Epidermal melanocyte (primary cell): Measurements from ENCODE around the gene PPP2R2B.
"Not testable (repeated sequence)": the region's sequence is repeated elsewhere in the genome, so short reads cannot be mapped to it uniquely, and the experiment has no call there.

Source experiments
- DNase-seq: peaks from one replicate; pipeline ENCODE4 v3.0.0; 2011; ENCODE audit warnings: low spot score; ENCODE audit not compliant: insufficient read length

The PPP2R2B gene

GRCh38 chr5:146748533-146748932 is 130.0 kb downstream of the PPP2R2B start:
- no peak for DNase-seq

- DNase-seq = no peak
Observed at GRCh38 chr5:146745931-146746577, 132.5 kb downstream of the PPP2R2B start.

- no peak for DNase-seq
Observed at GRCh38 chr5:146744068-146744745, 134.3 kb downstream of the PPP2R2B start.

GRCh38 chr5:146734936-146735577 is 143.5 kb downstream of the PPP2R2B start:
- DNase-seq = no peak

GRCh38 chr5:146732962-146733361 is 145.6 kb downstream of the PPP2R2B start:
- DNase-seq = no peak

GRCh38 chr5:146731909-146732659 is 146.5 kb downstream of the PPP2R2B start:
- DNase-seq = no peak

GRCh38 chr5:146728746-146729145 is 149.8 kb downstream of the PPP2R2B start:
- not testable (repeated sequence) for DNase-seq

GRCh38 chr5:146726891-146727290 is 151.7 kb downstream of the PPP2R2B start:
- no peak for DNase-seq

- DNase-seq = no peak
Observed at GRCh38 chr5:146726020-146726419, 152.5 kb downstream of the PPP2R2B start.

GRCh38 chr5:146725025-146725424 is 153.5 kb downstream of the PPP2R2B start:
- no peak for DNase-seq

GRCh38 chr5:146722361-146722779 is 156.2 kb downstream of the PPP2R2B start:
- no peak for DNase-seq

- no peak for DNase-seq
Observed at GRCh38 chr5:146721073-146721815, 157.3 kb downstream of the PPP2R2B start.

GRCh38 chr5:146720107-146720506 is 158.4 kb downstream of the PPP2R2B start:
- no peak for DNase-seq

GRCh38 chr5:146719179-146719578 is 159.4 kb downstream of the PPP2R2B start:
- no peak for DNase-seq

- no peak for DNase-seq
Observed at GRCh38 chr5:146718609-146719008, 159.9 kb downstream of the PPP2R2B start.

GRCh38 chr5:146717951-146718350 is 160.6 kb downstream of the PPP2R2B start:
- DNase-seq = no peak

GRCh38 chr5:146716636-146717035 is 161.9 kb downstream of the PPP2R2B start:
- no peak for DNase-seq

GRCh38 chr5:146710348-146710747 is 168.2 kb downstream of the PPP2R2B start:
- DNase-seq = no peak

- DNase-seq = no peak
Observed at GRCh38 chr5:146707316-146707715, 171.2 kb downstream of the PPP2R2B start.

GRCh38 chr5:146706321-146706972 is 172.1 kb downstream of the PPP2R2B start:
- no peak for DNase-seq
